GM12801 (cell line): ENCODE data around the gene DDN.

Experiments
- TF ChIP-seq, protein P1 (sequence below): IDR thresholded peaks from one replicate; pipeline ENCODE4 v1.5.1; 2011; ENCODE audit warnings: control low read depth; ENCODE audit not compliant: insufficient read length; ENCODE audit errors: extremely low read depth

DDN gene

DNA sequence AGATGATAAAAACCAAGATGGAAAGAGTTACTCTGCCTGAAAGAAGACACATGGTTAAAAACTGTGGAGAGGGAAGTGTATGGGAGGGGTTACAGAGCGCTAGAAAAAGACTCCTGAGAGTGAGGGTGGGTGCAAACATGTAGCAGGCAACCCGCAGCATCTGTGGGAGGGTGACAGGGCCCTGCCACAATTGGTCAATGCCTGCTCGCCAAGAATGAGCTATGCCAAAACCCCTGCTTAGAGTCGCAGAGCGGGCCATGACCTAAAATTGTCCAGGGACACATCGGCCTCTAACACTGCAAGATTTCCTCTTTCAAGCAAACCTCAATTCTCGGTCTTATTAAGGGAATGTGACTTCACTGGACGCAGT is 18.7 kb upstream of the DDN start:
- TF ChIP-seq, protein P1, sequence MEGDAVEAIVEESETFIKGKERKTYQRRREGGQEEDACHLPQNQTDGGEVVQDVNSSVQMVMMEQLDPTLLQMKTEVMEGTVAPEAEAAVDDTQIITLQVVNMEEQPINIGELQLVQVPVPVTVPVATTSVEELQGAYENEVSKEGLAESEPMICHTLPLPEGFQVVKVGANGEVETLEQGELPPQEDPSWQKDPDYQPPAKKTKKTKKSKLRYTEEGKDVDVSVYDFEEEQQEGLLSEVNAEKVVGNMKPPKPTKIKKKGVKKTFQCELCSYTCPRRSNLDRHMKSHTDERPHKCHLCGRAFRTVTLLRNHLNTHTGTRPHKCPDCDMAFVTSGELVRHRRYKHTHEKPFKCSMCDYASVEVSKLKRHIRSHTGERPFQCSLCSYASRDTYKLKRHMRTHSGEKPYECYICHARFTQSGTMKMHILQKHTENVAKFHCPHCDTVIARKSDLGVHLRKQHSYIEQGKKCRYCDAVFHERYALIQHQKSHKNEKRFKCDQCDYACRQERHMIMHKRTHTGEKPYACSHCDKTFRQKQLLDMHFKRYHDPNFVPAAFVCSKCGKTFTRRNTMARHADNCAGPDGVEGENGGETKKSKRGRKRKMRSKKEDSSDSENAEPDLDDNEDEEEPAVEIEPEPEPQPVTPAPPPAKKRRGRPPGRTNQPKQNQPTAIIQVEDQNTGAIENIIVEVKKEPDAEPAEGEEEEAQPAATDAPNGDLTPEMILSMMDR, result no peak

DNA sequence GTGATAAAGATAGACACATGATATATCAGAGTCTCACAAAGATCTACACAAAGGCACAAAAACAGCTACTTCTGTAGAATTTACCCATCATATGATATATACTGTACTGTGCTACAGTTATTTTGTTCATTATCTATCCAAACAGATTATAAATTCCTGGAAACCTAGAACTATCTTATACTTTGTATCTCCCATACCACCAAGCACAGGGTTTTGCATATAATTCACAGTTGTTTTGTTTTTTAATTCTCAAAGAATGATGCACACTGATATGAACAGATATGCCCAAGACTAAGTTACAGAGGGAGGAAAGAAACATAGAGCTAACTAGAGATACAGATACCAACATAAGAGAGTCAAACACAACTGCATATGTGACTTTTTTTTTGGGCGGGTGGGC is 16.0 kb upstream of the DDN start:
- TF ChIP-seq, protein P1, result no peak

DNA sequence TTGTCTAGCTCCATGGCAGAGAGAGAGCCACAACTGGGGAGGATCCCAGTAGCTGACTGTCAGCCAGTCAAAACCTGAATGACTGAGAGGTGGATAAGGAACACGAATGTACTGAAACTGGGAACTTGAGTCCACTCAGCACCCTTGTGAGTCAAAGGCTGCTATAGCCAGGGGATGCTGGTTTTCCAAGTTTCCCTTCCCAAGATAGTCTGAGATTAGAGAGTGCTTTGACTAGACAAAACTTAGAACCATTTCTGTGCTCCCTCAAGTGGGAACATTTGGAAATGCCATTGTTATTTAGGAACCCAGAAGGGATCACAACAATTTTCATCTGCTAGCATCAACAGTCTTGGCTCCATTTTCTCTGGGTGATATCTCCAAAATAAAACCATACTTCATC is 15.4 kb upstream of the DDN start:
- TF ChIP-seq, protein P1, result no peak

DNA sequence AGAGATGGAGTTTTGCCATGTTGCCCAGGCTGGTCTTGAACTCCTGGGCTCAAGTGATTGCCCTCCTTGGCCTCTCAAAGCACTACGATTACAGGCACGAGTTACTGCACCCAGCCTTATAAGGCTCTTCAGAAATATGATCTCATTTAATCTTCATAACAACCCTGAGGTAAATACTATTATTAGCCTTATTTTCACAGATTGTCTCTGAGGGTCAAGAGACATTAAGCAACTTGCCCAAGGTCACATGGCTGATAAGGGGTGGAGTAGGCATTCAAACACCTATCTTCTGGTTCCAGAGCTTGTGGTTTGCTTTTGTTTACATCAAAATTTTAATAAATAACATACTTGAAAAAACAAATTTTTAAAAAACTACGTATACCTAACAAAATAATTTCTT is 14.3 kb upstream of the DDN start:
- TF ChIP-seq, protein P1, result no peak

DNA sequence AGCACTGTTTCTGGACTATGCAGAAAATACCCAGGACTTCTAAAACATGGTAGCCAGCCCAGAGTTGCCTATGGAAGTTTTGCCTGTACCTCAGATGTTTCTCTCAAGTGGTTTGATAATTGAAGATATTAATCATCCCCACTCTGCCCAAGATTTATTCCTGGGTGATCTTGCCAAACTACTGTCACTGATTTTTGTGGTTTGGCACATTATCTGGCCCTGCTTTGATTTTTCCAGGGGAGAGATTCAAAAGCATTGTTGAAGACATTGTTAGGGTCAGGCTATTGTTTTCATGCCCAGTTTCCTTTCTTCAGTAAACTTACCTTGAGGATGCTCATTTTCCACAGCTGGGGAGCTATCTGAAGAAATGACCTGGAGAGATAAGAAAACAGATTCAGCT is 13.6 kb upstream of the DDN start:
- TF ChIP-seq, protein P1, result no peak

DNA sequence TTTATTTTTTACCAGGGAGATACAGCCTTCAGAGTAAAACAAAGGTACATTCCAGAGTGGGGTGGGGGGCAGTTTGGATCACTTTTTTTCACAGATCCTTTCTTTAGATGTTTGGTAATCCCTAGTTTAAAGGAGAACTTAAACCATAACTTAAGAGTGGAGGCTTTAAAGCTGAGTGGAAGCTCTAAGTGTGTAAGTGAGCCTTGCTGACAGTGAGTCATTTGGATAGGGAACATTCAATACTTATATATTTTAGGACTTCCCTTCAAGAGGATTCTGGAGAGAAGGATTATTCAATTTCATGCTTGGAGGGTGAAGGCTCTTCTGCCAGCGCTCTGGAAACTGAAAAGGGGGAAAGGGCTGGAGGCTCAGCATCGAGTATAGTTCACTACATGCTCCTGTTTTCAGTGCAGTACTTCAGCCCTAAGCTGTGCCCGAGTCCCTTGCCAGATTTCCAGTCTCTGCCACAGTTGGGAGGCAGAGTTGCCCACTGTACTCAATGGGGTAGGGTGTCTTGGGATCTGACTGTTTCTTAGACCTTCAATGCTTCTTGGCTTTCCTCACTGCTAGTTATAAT is 11.0 kb upstream of the DDN start:
- TF ChIP-seq, protein P1, result no peak

DNA sequence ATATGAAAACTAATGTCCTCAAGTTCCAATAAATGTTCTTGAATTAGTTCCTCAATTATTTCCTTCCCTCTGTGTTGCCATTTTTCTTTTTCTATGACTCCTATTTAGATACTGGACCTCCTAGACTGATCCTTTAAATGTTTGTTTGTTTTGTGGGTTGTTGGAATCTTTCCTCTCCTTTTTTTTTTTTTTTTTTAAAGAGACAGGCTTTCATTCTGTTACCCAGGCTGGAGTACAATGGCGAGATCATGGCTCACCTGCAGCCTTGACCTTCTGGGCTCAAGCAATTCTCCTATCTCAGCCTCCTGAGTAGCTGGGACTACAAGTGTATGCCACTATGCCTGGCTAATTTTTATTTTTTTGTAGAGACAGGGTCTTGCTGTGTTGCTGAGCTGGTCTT is 9.8 kb upstream of the DDN start:
- TF ChIP-seq, protein P1, result no peak

DNA sequence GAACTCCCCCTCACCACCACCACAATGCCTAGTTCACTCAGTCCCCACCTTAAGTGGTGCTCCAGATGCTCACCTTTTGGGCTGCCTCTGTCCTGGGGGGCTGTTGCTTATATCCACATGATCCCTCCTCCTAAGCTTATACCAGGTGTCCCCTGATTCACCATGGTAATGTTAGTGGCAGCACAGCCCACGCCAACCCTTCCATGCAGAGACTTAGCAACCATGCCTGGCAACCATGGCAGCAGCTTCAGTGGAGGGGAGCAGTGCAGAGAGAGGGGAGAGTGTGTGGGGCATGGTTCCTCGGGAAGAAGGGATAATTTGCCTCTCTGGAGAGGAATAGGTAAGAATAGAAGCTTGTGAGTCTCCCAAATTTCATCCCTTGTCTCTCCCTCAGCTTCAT is 1.2 kb upstream of the DDN start:
- TF ChIP-seq, protein P1, result no peak
